Right ventricle myocardium inferior (tissue), 1 donor: Measurements from ENCODE around the gene CAD. TPM values are rescaled to one million over a fixed set of nuclear protein-coding genes. Genes with fewer than 3 reads are reported as not detected.
"Not testable (repeated sequence)": the region's sequence is repeated elsewhere in the genome, so short reads cannot be mapped to it uniquely, and the experiment has no call there.

ENCODE experiments used
- ATAC-seq: fragments of 200-7000 bp; cut with Tn5 transposase; one replicate; pipeline ENCODE4 v1.9.1; 2020; ENCODE audit warnings: mild to moderate bottlenecking, moderate library complexity
- DNase-seq: peaks from one replicate; pipeline ENCODE4 v3.0.0; 2021; ENCODE audit errors: missing footprints
- intact Hi-C: fragments of 100-400 bp; cut with DNase I; formaldehyde crosslinking; loops from one replicate; pipeline ENCODE4 v1.11.0; 2022
- long read RNA-seq: library from polyadenylated mRNA; unstranded; transcript quantifications from one replicate; pipeline ENCODE4 v2.0.0, GENCODE V29; 2021
- total RNA-seq: library from RNA; stranded (reverse); fragmentation: NEBNext Ultra II Directional; extraction: Animal tissue kit (Norgen Biotek cat#: 25700); gene quantifications from one replicate; pipeline ENCODE4 v1.2.1, GENCODE V29; 2021
- donor health status: DM: no; HTN: yes; CAD: no; lungs with severe emphysema.

Gene CAD
- total RNA-seq, result 9.4 TPM
- long read RNA-seq, partial matches to known transcripts, result 3 of 3 reads
- long read RNA-seq, other reads (novel, unspliced or antisense), result 0 of 3 reads

GRCh38 chr2:27217173-27218121 is at the start of gene CAD:
CAD (plus strand) TSS chr2:27217369; CDS start chr2:27217552, 183 bp downstream.
- ATAC-seq, result peak; percentile 94
- intact Hi-C loops, result no loop called here

GRCh38 chr2:27170581-27171337 is 46.4 kb upstream of the CAD start:
- intact Hi-C loops, result no loop called here
- DNase-seq (no peak), ATAC-seq (no peak)

More at GRCh38 chr2:27217173-27218121, at the start of gene CAD:
- peak; percentile 95 for DNase-seq

GRCh38 chr2:27171351-27171848 is 45.8 kb upstream of the CAD start:
- no peak for DNase-seq
- no peak for ATAC-seq
- intact Hi-C loops, result no loop called here

- no peak for ATAC-seq
- intact Hi-C loops, result no loop called here
- no peak for DNase-seq
Observed at GRCh38 chr2:27174638-27175037, 42.5 kb upstream of the CAD start.

GRCh38 chr2:27175330-27175729 is 41.8 kb upstream of the CAD start:
- no peak for ATAC-seq
- intact Hi-C loops, result no loop called here

GRCh38 chr2:27175781-27176180 is 41.4 kb upstream of the CAD start:
- intact Hi-C loops, DNase-seq, ATAC-seq: not testable (repeated sequence)

More at GRCh38 chr2:27175330-27175729, 41.8 kb upstream of the CAD start:
- DNase-seq, result no peak

- DNase-seq (no peak), ATAC-seq (no peak)
- intact Hi-C loops, result no loop called here
Observed at GRCh38 chr2:27177441-27178351, 39.5 kb upstream of the CAD start.

GRCh38 chr2:27178469-27178868 is 38.7 kb upstream of the CAD start:
- DNase-seq (no peak), ATAC-seq (no peak)
- intact Hi-C loops, result no loop called here

GRCh38 chr2:27179344-27180000 is 37.7 kb upstream of the CAD start:
- no peak for DNase-seq
- intact Hi-C loops, result no loop called here
- no peak for ATAC-seq

GRCh38 chr2:27182346-27182745 is 34.8 kb upstream of the CAD start:
- ATAC-seq, result no peak
- DNase-seq, result no peak
- intact Hi-C loops, result no loop called here

GRCh38 chr2:27184115-27184514 is 33.1 kb upstream of the CAD start:
- DNase-seq (no peak), ATAC-seq (peak; percentile 73)
- intact Hi-C loops, result no loop called here

- intact Hi-C loops, result no loop called here
- ATAC-seq (peak; percentile 83), DNase-seq (no peak)
Observed at GRCh38 chr2:27185331-27186026, 31.7 kb upstream of the CAD start.

GRCh38 chr2:27186613-27187345 is 30.4 kb upstream of the CAD start:
- DNase-seq, result no peak
- ATAC-seq, result no peak
- intact Hi-C loops, result no loop called here

GRCh38 chr2:27189989-27190388 is 27.2 kb upstream of the CAD start:
- intact Hi-C loops, result loop anchor here (5.0 kb wide), 1 partner anchor 228 kb away; no protein-coding TSS in a partner anchor
- ATAC-seq, result no peak
- no peak for DNase-seq

- ATAC-seq (peak; percentile 64), DNase-seq (no peak)
- intact Hi-C loops, result loop anchor here (1.0 to 5.0 kb wide), 2 partner anchors 93 to 229 kb away; no protein-coding TSS in a partner anchor
Observed at GRCh38 chr2:27191070-27191829, 25.9 kb upstream of the CAD start.
